Sigmoid colon (tissue), 7 donors: ENCODE data around the gene MRPL14. TPM values are rescaled to one million over a fixed set of nuclear protein-coding genes. Genes with fewer than 3 reads are reported as not detected.

ENCODE experiments used
- DNase-seq: peaks from one replicate; pipeline ENCODE4 v3.0.0-alpha.2; 2019
- H3K27ac ChIP-seq, 4 donors: fragments of 200-600 bp; sonication (generic); one replicate each; pipeline ENCODE4 v1.5.1; 2016 to 2019; ENCODE audit warnings: mild to moderate bottlenecking in 1 of 4
- H3K27me3 ChIP-seq, 3 donors: fragments of 200-600 bp; sonication (generic); one replicate each; pipeline ENCODE4 v1.5.1; 2019; ENCODE audit warnings: mild to moderate bottlenecking in 1 of 3
- H3K36me3 ChIP-seq, 4 donors: fragments of 200-600 bp; sonication (generic); one replicate each; pipeline ENCODE4 v1.5.1; 2016 to 2019
- H3K4me1 ChIP-seq, 4 donors: fragments of 200-600 bp; sonication (generic); one replicate each; pipeline ENCODE4 v1.5.1; 2017 to 2019
- H3K4me3 ChIP-seq, 4 donors: fragments of 200-600 bp; sonication (generic); one replicate each; pipeline ENCODE4 v1.5.1; 2017 to 2019; ENCODE audit warnings: mild to moderate bottlenecking in 2 of 4, moderate library complexity in 1 of 4
- H3K9me3 ChIP-seq, 4 donors: fragments of 200-600 bp in 3 of 4; sonication (generic) in 3 of 4; one replicate each; pipeline versions ENCODE4 v1.5.1 to v1.6.1; 2013 to 2019
- EP300 ChIP-seq, 4 donors: sonication (generic); formaldehyde crosslinking; IDR thresholded peaks; one replicate each; pipeline ENCODE4 v1.6.1; 2017; ENCODE audit warnings: antibody characterized with exemption in 4 of 4
- POLR2A ChIP-seq, 2 donors: fragments of 450-650 bp; IDR thresholded peaks; one replicate each; pipeline ENCODE4 v1.6.1; 2016; ENCODE audit warnings: antibody characterized with exemption in 2 of 2, mild to moderate bottlenecking in 2 of 2, moderate library complexity in 2 of 2
- POLR2AphosphoS5 ChIP-seq, 4 donors: sonication (generic); formaldehyde crosslinking; IDR thresholded peaks; one replicate each; pipeline ENCODE4 v1.6.1; 2017; ENCODE audit warnings: antibody characterized with exemption in 4 of 4
- WGBS, 2 donors: extraction: QIAGEN DNeasy Blood & Tissue Kit; methylation state at CpG; one replicate each; pipeline ENCODE4 v1.1.7; 2013; 5-methylcytosine and 5-hydroxymethylcytosine counted together
- intact Hi-C: fragments of 100-400 bp; cut with DNase I; formaldehyde crosslinking; loops from one replicate; pipeline ENCODE4 v1.15.1; 2023
- polyA plus RNA-seq, 3 donors: library from polyadenylated mRNA; stranded (reverse); fragments of 200-250 nt; gene quantifications; one replicate each; pipeline ENCODE4 v1.2.3, GENCODE V29; 2013
- total RNA-seq, 4 donors: library from RNA; depleted of rRNA; stranded (reverse); fragments of >200 nt; gene quantifications; one replicate each; pipeline ENCODE4 v1.1.0, GENCODE V29; 2016
- TF ChIP-seq, protein P1 (sequence below), 4 experiments: fragments of 450-650 bp in 3 of 4; fragments of 200-600 bp in 1 of 4; IDR thresholded peaks; one replicate each; pipeline ENCODE4 v1.5.1; 2016 to 2019; ENCODE audit warnings: antibody characterized with exemption in 4 of 4, mild to moderate bottlenecking in 3 of 4, moderate library complexity in 2 of 4
- donor health status: healthy with polysubstance abuse.
- donor health status: Bipolar disorder and iron deficiency.
- donor health status: healthy.

Gene MRPL14
- total and polyA plus RNA-seq, 7 donors = 32.4 to 150 (median 55.8) TPM

DNA sequence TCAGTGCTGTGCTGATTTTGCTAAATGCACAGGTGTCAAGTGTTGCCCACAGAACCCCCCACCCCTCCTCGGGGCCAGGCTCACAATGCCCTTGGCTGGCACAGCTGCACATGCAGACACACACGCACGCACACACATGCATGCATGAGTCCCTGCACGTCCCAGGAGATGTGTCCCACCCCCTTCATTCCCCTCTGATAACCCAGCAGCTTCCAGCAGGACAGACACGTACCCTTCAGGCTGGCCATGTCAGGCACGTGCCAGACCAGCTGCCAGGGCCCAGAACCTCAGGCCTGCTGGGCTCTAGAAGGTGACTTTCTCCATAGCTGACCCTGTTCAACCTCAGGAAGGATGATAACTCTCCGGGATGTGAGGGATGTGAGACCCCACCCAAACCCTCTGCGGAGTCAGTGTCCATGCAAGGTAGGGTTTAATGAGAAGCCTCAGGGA, 44.4 kb downstream of the MRPL14 start:
- no peaks in the 10 kb centered on the region for H3K27me3 ChIP-seq
- intact Hi-C loops = no loop called here
- H3K27ac ChIP-seq = no peak overlapping the region
- no peaks in the 10 kb centered on the region for H3K36me3 ChIP-seq
- no peak for DNase-seq
- WGBS, 2 donors = 80 to 88% methylated on average over 8 of the region's 8 CpGs
- H3K9me3 ChIP-seq = no peaks in the 10 kb centered on the region
- no peak for TF ChIP-seq POLR2AphosphoS5 (IDR thresholded peaks at IDR 0.05)
- no peak for TF ChIP-seq EP300 (IDR thresholded peaks at IDR 0.05)
- TF ChIP-seq POLR2A (IDR thresholded peaks at IDR 0.05) = no peak
- TF ChIP-seq, protein P1, sequence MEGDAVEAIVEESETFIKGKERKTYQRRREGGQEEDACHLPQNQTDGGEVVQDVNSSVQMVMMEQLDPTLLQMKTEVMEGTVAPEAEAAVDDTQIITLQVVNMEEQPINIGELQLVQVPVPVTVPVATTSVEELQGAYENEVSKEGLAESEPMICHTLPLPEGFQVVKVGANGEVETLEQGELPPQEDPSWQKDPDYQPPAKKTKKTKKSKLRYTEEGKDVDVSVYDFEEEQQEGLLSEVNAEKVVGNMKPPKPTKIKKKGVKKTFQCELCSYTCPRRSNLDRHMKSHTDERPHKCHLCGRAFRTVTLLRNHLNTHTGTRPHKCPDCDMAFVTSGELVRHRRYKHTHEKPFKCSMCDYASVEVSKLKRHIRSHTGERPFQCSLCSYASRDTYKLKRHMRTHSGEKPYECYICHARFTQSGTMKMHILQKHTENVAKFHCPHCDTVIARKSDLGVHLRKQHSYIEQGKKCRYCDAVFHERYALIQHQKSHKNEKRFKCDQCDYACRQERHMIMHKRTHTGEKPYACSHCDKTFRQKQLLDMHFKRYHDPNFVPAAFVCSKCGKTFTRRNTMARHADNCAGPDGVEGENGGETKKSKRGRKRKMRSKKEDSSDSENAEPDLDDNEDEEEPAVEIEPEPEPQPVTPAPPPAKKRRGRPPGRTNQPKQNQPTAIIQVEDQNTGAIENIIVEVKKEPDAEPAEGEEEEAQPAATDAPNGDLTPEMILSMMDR (IDR thresholded peaks at IDR 0.05) = no peak
- peaks cover 0 to 6% (median 0%) of the 10 kb centered on the region in 4 donors for H3K4me1 ChIP-seq
- H3K4me3 ChIP-seq = no peak overlapping the region

DNA sequence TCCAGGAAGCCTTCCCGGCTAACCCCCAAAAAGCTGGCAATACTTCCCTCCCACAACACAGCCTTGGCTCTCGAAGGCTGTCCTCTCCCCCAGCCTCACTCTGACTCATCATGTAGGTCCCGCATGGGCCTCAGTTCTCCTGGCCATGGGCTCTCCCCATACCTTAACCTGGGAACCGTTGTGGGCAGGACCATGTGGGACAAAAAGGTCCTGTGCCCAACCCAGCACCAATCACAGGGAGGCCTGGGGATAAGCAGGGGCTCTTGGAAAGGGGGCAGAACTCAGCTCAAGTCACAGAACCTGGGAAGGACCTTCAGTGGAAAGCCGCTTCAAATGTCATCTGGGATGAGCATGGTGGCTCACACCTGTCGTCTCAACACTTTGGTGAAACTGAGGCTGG, 45.5 kb downstream of the MRPL14 start:
- H3K9me3 ChIP-seq = no peaks in the 10 kb centered on the region

DNA sequence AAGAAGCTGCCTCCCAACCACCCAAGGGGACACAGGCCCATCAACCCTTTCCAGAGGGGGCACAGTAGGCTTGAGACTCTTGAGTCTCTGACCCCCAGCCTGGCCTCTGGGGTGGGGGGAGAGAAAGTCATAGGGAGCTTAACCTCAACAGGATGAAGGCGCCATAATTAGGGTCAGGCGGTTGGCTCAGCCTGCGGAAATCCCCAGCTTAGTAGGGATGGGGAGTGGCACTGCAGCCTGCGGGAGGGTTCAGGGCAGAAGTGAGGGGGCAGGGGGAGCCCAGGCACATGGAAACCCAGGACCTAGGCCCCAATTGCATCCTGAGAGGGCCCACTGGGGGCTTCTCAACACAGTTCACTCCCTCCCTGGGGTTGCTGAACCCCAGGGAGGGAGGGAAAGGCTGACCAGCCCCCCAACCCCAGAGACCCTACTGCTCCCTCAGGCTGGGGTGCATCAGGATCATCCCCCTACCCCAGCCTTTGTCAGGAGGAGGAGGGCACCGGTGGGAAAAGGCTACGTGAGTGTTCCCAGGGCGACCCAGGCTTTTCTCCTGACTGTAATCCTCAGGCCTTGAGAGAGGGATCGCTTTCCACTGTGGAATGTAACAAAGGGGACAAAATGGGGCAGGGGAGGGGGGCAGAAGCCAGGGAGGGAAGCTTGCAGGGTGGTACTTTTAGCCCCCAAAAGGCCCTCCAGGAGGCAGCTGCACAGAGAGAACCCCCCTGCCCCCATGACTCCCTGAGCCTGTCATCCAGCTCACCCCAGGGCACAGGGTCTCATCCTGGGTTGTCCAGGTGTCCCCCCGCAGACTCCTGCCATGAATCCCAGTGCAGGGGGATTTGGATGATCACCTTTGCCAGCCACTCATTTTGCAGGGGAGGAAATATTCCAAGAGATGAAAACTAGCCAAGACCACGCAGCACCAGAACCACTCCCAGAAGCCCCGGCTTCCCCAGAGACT, 46.4 kb downstream of the MRPL14 start:
- H3K27me3 ChIP-seq = peaks cover 0 to 7% (median 0%) of the 10 kb centered on the region in 3 donors
- H3K4me3 ChIP-seq = no peak overlapping the region
- H3K27ac ChIP-seq = no peak overlapping the region
- intact Hi-C loops = no loop called here
- H3K9me3 ChIP-seq = no peaks in the 10 kb centered on the region
- H3K36me3 ChIP-seq = no peaks in the 10 kb centered on the region
- DNase-seq = no peak
- no peak for TF ChIP-seq POLR2A (IDR thresholded peaks at IDR 0.05)
- WGBS, 2 donors = 75 to 77% methylated on average over 11 of the region's 11 CpGs
- H3K4me1 ChIP-seq = peaks cover 0 to 21% (median 12%) of the 10 kb centered on the region in 4 donors

More for the DNA sequence above, 45.5 kb downstream of the MRPL14 start:
- WGBS, 2 donors = 85 to 92% methylated on average over 6 of the region's 6 CpGs
- TF ChIP-seq POLR2AphosphoS5 (IDR thresholded peaks at IDR 0.05) (no peak), POLR2A (IDR thresholded peaks at IDR 0.05) (no peak)
- TF ChIP-seq, protein P1 (IDR thresholded peaks at IDR 0.05) = no peak
- H3K4me1 ChIP-seq = peaks cover 0 to 12% (median 4%) of the 10 kb centered on the region in 4 donors
- no peaks in the 10 kb centered on the region for H3K36me3 ChIP-seq
- intact Hi-C loops = no loop called here
- no peak overlapping the region for H3K4me3 ChIP-seq
- H3K27ac ChIP-seq = no peak overlapping the region
- H3K27me3 ChIP-seq = peaks cover 0 to 7% (median 0%) of the 10 kb centered on the region in 3 donors
- DNase-seq = no peak

DNA sequence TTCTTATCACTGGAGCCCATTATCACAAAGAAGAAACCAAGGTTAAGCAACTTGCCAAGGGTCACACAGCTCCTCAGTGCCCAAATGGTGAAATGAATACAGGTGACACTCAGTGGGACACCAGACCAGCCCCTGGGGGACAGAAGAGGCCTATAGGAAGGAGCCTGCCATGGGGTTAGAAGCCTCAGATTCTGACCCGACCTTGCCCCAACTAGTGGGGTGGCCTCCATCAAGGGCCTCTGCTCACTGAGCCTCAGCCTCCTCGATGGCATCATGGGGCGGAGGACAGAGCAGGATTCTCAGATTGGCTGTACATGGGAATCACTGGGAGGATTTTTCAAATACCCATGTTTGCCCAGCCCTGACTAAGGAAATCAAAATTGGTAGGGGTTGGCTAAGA, 47.6 kb downstream of the MRPL14 start:
- Histone ChIP-seq H3K27ac (no peak overlapping the region), H3K27me3 (peaks cover 0 to 7% (median 0%) of the 10 kb centered on the region in 3 donors), H3K4me1 (peaks cover 0 to 28% (median 16%) of the 10 kb centered on the region in 4 donors), H3K36me3 (no peaks in the 10 kb centered on the region), H3K4me3 (no peak overlapping the region), H3K9me3 (no peaks in the 10 kb centered on the region)
- no peak for DNase-seq
- TF ChIP-seq, protein P1 (IDR thresholded peaks at IDR 0.05) = no peak
- TF ChIP-seq POLR2A (IDR thresholded peaks at IDR 0.05) (no peak), EP300 (IDR thresholded peaks at IDR 0.05) (no peak), POLR2AphosphoS5 (IDR thresholded peaks at IDR 0.05) (no peak)
- 86 to 88% methylated on average over 3 of the region's 3 CpGs for WGBS, 2 donors
- intact Hi-C loops = loop anchor here (1.0 to 5.0 kb wide), 4 partner anchors 77 to 472 kb away; no protein-coding TSS in a partner anchor
